ENCODE measurements around the gene SCUBE2.

SCUBE2 gene

DNA sequence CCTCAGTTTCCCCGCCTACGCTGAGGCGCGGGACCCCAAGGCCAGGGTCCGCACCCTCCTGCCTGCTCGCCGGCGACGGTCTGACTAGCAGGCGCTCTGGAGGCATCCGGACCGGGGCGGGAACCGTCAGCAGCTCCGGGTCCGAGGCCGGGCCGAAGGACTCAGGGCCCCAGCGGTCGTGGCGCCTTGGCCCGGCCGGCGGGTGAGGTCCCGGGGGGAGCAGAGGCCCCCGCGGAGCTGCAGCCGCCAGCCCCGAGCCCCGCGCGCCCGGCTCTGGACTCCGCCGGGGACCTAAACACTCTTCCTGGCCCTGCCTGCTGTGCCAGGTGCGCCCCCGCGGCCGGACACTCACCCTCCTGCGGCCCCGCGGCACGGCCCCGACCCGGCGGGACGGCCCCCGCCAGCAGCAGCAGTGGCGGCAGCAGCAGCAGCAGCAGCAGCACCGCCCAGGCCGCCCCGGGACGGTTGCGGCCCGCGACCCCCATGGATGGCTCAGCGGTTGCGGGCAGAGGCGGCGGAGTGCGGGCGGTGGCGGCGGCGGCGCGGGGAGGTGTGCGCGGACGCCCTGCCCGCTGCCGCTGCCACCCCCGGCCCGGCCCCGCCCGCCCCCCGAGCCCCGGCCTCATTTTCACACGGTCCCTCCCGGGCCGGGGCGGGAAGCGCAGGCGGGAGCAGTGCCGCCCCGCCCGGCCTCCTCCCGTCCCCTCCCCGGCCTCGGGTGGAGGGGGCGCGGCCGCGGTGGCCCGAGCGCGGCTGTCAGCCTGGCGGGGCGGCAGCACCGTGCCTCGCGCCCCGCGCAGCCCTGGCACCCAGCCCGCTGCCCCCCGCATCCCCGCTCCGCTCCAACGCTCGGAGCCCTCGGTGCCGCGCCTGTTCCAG lies at the start of gene SCUBE2:
SCUBE2 (minus strand) TSS at position 556 of the 879 bp plus-strand sequence; CDS start at position 485, 71 bp downstream.
- DNase-seq = no peak

DNA sequence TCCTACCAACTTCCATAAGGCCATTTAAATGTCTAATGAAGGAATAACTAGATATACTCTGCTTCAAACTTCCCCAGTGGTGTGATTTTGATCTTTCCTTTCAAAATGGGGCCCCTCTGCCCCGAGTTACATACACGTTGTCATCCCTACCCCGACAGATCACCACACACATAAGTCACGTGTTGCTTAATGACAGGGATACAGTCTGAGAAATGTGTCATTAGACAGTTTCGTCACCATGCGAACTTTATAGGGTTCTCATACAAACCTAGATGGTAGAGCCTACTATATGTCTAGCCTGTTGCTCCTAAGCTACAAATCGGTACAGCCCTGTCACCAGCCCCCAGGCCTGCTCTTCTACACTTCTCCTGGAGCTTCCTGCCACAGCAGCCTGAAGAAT lies 49.8 kb upstream of the SCUBE2 start:
- no peak for DNase-seq

GRCh38 chr11:9139628-9140357 lies 48.4 kb upstream of the SCUBE2 start:
- no peak for DNase-seq

- DNase-seq = peak; percentile 10
These were observed 47.5 kb upstream of the SCUBE2 start for GRCh38 chr11:9138612-9139579.

DNA sequence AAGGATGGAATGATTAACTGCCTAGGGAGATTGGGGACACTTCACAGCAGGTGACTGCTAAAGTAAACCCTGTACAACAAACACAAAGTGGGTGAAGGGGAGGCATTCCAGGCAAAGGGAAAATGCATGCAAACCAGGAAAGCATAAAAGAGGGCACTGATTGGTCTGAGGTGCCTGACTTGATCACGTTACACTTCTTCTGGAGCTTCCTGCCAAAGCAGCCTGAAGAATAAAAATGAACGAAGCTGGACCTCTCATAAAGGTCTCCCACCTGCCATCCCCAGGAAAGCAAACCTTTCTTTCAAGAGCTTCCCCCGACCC lies 46.7 kb upstream of the SCUBE2 start:
- DNase-seq = peak; percentile 55

GRCh38 chr11:9137293-9138132 lies 46.1 kb upstream of the SCUBE2 start:
- peak; percentile 55 for DNase-seq

GRCh38 chr11:9136741-9137140 lies 45.3 kb upstream of the SCUBE2 start:
- no peak for DNase-seq

GRCh38 chr11:9133956-9134355 lies 42.6 kb upstream of the SCUBE2 start:
- no peak for DNase-seq

GRCh38 chr11:9132203-9132878 lies 40.9 kb upstream of the SCUBE2 start:
- DNase-seq = no peak

DNA sequence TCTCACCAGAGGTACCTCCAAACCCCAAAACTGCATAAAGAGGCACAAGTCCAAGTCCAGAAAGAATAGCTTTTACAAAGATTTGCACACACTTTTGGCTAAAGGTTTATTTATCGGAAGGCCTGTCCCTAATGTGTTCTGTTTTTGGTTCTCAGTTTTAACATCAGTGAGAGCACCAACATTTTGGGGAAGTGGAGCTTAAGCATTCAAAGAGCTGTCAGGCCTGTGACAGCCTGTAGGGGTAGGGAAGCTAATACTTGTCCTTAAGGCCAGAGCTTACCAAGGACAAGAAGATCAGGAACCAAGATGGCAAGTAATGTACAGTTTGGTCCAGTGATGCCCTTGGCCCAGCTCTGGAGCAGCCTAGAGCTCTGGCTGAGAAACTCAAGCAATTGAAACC lies 38.9 kb upstream of the SCUBE2 start:
- no peak for DNase-seq

GRCh38 chr11:9126636-9127035 lies 35.2 kb upstream of the SCUBE2 start:
- DNase-seq = no peak

DNA sequence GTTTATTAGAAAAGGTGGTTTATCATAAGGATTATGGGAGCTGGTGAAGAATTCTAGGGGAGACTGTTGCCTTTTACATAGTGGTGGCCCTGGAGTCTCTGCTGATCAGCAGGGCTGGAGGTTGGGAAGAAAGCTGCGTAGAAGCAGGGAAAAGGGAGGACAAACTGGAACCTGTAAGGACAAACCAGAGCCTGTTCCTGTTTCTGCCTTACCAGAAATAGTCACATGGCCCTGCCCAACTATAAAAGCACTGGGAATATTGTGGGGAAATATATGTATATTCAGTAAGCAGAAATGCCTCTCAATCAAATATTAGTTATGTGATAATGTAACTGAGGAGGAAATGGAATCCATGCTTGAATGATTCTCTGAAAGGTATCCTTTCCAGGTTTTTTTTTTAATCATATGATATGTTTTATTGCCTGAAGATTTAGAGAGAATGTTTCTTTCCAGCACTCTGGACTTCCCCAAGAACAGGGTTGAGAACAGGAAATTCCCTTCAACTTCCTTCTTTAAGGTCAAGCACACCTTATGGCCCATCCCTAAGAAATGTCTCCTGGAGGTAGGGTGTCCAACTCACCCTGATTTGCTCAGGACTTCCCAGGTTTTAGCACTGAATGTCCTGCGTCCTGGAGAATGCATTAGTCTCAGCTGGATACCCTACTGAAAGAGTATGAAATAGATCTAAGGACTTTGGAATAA lies 33.9 kb upstream of the SCUBE2 start:
- no peak for DNase-seq

- DNase-seq = no peak
These were observed 32.4 kb upstream of the SCUBE2 start for GRCh38 chr11:9123595-9124304.

- no peak for DNase-seq
These were observed 30.0 kb upstream of the SCUBE2 start for GRCh38 chr11:9121469-9121796.

GRCh38 chr11:9120664-9121468 lies 29.5 kb upstream of the SCUBE2 start:
- DNase-seq = no peak

DNA sequence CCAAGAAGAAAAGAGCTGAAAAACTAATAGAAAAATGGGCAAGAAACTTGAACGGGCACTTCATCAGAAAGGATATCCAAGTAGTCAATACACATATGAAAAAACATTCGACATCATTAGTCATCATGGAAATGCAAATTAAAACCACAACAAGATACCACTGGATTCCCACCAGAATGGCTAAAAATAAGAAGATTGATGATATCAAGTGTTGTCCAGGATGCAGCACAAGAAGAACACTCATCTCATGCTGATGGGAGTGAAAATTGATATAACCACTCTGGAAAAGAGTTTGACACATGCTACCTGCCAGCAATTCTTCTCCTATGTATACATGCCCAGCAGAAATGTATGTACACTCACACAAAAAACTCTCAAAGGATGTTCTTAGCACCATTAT lies 26.9 kb upstream of the SCUBE2 start:
- DNase-seq = no peak

- DNase-seq = no peak
These were observed 20.7 kb upstream of the SCUBE2 start for GRCh38 chr11:9112075-9112474.

GRCh38 chr11:9109858-9110731 lies 18.7 kb upstream of the SCUBE2 start:
- DNase-seq = no peak
